H9 (cell line): ENCODE results near the gene ADGRF1. TPM values are rescaled to one million over a fixed set of nuclear protein-coding genes. Genes with fewer than 3 reads are reported as not detected.

Experiments
- DNase-seq: peaks from one replicate; pipeline ENCODE4 v3.0.0-alpha.2; 2017
- H2AFZ ChIP-seq: one replicate; pipeline ENCODE4 v1.6.1; 2013; ENCODE audit warnings: mild to moderate bottlenecking, low read length, control low read depth, moderate library complexity
- H2AK5ac ChIP-seq: 2 replicates; pipeline ENCODE4 v1.6.1; 2013; ENCODE audit warnings: low read length, control low read depth, mixed read lengths; ENCODE audit not compliant: insufficient read length
- H2BK120ac ChIP-seq: one replicate; pipeline ENCODE4 v1.6.1; 2013; ENCODE audit warnings: low read depth, mild to moderate bottlenecking, low read length, control low read depth, inconsistent platforms; ENCODE audit not compliant: poor library complexity, severe bottlenecking
- H2BK12ac ChIP-seq: 2 replicates; pipeline ENCODE4 v1.6.1; 2013; ENCODE audit warnings: low read length, control low read depth, mixed read lengths, low read depth; ENCODE audit not compliant: insufficient read length
- H2BK15ac ChIP-seq: 2 replicates; pipeline ENCODE4 v1.6.1; 2013; ENCODE audit warnings: low read depth, low read length, control low read depth
- H2BK20ac ChIP-seq: one replicate; pipeline ENCODE4 v1.6.1; 2013; ENCODE audit warnings: low read depth, mild to moderate bottlenecking, low read length, control low read depth, inconsistent platforms; ENCODE audit not compliant: poor library complexity, severe bottlenecking
- H2BK5ac ChIP-seq: 2 replicates; pipeline ENCODE4 v1.6.1; 2013; ENCODE audit warnings: low read length, control low read depth, mixed read lengths; ENCODE audit not compliant: insufficient read length
- H3K14ac ChIP-seq: 2 replicates; pipeline ENCODE4 v1.6.1; 2013; ENCODE audit warnings: low read length, control low read depth; ENCODE audit not compliant: insufficient read depth
- H3K18ac ChIP-seq: 2 replicates; pipeline ENCODE4 v1.6.1; 2013; ENCODE audit warnings: low read depth, mild to moderate bottlenecking, mixed read lengths, low read length, control low read depth; ENCODE audit not compliant: insufficient read length
- H3K23ac ChIP-seq: 2 replicates; pipeline ENCODE4 v1.6.1; 2013; ENCODE audit warnings: low read length, control low read depth, mixed read lengths, low read depth; ENCODE audit not compliant: insufficient read length
- H3K23me2 ChIP-seq: 2 replicates; pipeline ENCODE4 v1.6.1; 2013; ENCODE audit warnings: low read depth, mild to moderate bottlenecking, mixed read lengths, low read length, control low read depth; ENCODE audit not compliant: insufficient read length, poor library complexity, severe bottlenecking
- H3K27ac ChIP-seq: 2 replicates; pipeline ENCODE4 v1.5.1; 2013; ENCODE audit warnings: low read length, control low read depth, mixed read lengths, low read depth; ENCODE audit not compliant: insufficient read length
- H3K27me3 ChIP-seq: 2 replicates; pipeline ENCODE4 v1.6.1; 2013; ENCODE audit warnings: low read length, control low read depth, inconsistent platforms; ENCODE audit not compliant: insufficient read depth
- H3K4ac ChIP-seq: 2 replicates; pipeline ENCODE4 v1.6.1; 2013; ENCODE audit warnings: low read depth, mild to moderate bottlenecking, control low read depth, inconsistent platforms, low read length, moderate library complexity
- H3K4me1 ChIP-seq: 2 replicates; pipeline ENCODE4 v1.6.1; 2013; ENCODE audit warnings: low read length, control low read depth, inconsistent platforms; ENCODE audit not compliant: insufficient read depth
- H3K4me2 ChIP-seq: 2 replicates; pipeline ENCODE4 v1.6.1; 2013; ENCODE audit warnings: low read length, control low read depth, mixed read lengths; ENCODE audit not compliant: insufficient read length, insufficient read depth
- H3K56ac ChIP-seq: 2 replicates; pipeline ENCODE4 v1.6.1; 2013; ENCODE audit warnings: low read depth, mild to moderate bottlenecking, mixed read lengths, low read length, control low read depth; ENCODE audit not compliant: insufficient read length
- H3K79me1 ChIP-seq: 2 replicates; pipeline ENCODE4 v1.6.1; 2013; ENCODE audit warnings: low read depth, mild to moderate bottlenecking, moderate library complexity, low read length, control low read depth, inconsistent platforms; ENCODE audit not compliant: insufficient read depth, poor library complexity, severe bottlenecking
- H3K79me2 ChIP-seq: 2 replicates; pipeline ENCODE4 v1.6.1; 2013; ENCODE audit warnings: low read length, control low read depth, inconsistent platforms; ENCODE audit not compliant: insufficient read depth
- H3K9ac ChIP-seq: 2 replicates; pipeline ENCODE4 v1.6.1; 2013; ENCODE audit warnings: low read length, control low read depth, mixed read lengths; ENCODE audit not compliant: insufficient read length; ENCODE audit errors: extremely low read depth
- H3K9me3 ChIP-seq: one replicate; pipeline ENCODE4 v1.6.1; 2013; ENCODE audit warnings: low read depth, low read length, inconsistent platforms; ENCODE audit not compliant: control insufficient read depth
- H3T11ph ChIP-seq: one replicate; pipeline ENCODE4 v1.6.1; 2013; ENCODE audit warnings: mild to moderate bottlenecking, low read length, control low read depth, inconsistent platforms
- H4K20me1 ChIP-seq: one replicate; pipeline ENCODE4 v1.6.1; 2013; ENCODE audit not compliant: control insufficient read depth, insufficient read length, insufficient read depth
- H4K5ac ChIP-seq: 2 replicates; pipeline ENCODE4 v1.6.1; 2013; ENCODE audit warnings: low read depth, mild to moderate bottlenecking, mixed read lengths, low read length, control low read depth; ENCODE audit not compliant: insufficient read length
- H4K8ac ChIP-seq: replicated peaks from 2 replicates; pipeline ENCODE4 v1.6.1; 2013; ENCODE audit warnings: low read length, control low read depth, mixed read lengths, low read depth; ENCODE audit not compliant: insufficient read length
- H4K91ac ChIP-seq: 2 replicates; pipeline ENCODE4 v1.6.1; 2013; ENCODE audit warnings: low read depth, mild to moderate bottlenecking, moderate library complexity, mixed read lengths, low read length, control low read depth; ENCODE audit not compliant: insufficient read length
- H3K27ac Mint-ChIP-seq, 3 experiments: 2 replicates in 2 of 3; 3 replicates in 1 of 3; pipeline ENCODE4 v1.8.0; 2020 to 2021; ENCODE audit warnings: mixed read lengths in 3 of 3, mild to moderate bottlenecking in 1 of 3, moderate library complexity in 1 of 3
- H3K27me3 Mint-ChIP-seq: 2 replicates; pipeline ENCODE4 v1.8.0; 2021; ENCODE audit warnings: low read depth, mild to moderate bottlenecking, moderate library complexity, mixed read lengths
- H3K36me3 Mint-ChIP-seq, 3 experiments: 2 replicates in 2 of 3; 3 replicates in 1 of 3; pipeline ENCODE4 v1.8.0; 2020 to 2021; ENCODE audit warnings: low read depth in 3 of 3, mixed read lengths in 3 of 3; ENCODE audit not compliant: insufficient read depth in 1 of 3
- H3K4me1 Mint-ChIP-seq, 2 experiments: 2 replicates each; pipeline ENCODE4 v1.8.0; 2020; ENCODE audit warnings: mixed read lengths in 2 of 2
- H3K4me3 Mint-ChIP-seq, 2 experiments: 2 replicates in 1 of 2; 3 replicates in 1 of 2; pipeline ENCODE4 v1.8.0; 2020 to 2021; ENCODE audit warnings: mild to moderate bottlenecking in 2 of 2, mixed read lengths in 2 of 2, moderate library complexity in 1 of 2
- H3K9me3 Mint-ChIP-seq, 2 experiments: 2 replicates in 1 of 2; 3 replicates in 1 of 2; pipeline ENCODE4 v1.8.0; 2020; ENCODE audit warnings: mild to moderate bottlenecking in 2 of 2, mixed read lengths in 2 of 2, moderate library complexity in 1 of 2
- CTCF ChIP-seq: fragments of 200-600 bp; sonication (generic); conservative IDR thresholded peaks from 3 replicates; pipeline ENCODE4 v1.8.0; 2021; ENCODE audit warnings: antibody characterized with exemption, mild to moderate bottlenecking
- WGBS: extraction: QIAGEN DNeasy Blood & Tissue Kit; methylation state at CpG from one replicate; pipeline ENCODE4 v1.1.7; 2013; ENCODE audit warnings: missing lambda C conversion rate, low lambda C conversion rate, mixed read lengths; ENCODE audit not compliant: insufficient read length; ENCODE audit errors: extremely low coverage; 5-methylcytosine and 5-hydroxymethylcytosine counted together
- total RNA-seq: library from RNA; stranded (reverse); gene quantifications from 2 replicates; pipeline ENCODE4 v1.2.1, GENCODE V29; 2021

The ADGRF1 gene
- total RNA-seq, 1 experiment from 2014 or later = not detected

GRCh38 chr6:46985943-46986342 lies 56.2 kb downstream of the ADGRF1 start:
- Histone ChIP-seq H3K4ac (no peak overlapping the region), H2BK120ac (no peak overlapping the region), H3K56ac (no peak overlapping the region), H3K14ac (no peak overlapping the region), H2AFZ (no peak overlapping the region), H3K23ac (no peak overlapping the region), H4K8ac (no peak overlapping the region), H3K9me3 (no peaks in the 10 kb centered on the region), H3K4me1 (no peaks in the 10 kb centered on the region; the same call in 1 of the 2 replicates), H2AK5ac (no peak overlapping the region), H3K79me1 (no peaks in the 10 kb centered on the region), H4K91ac (no peak overlapping the region), H4K20me1 (no peaks in the 10 kb centered on the region), H2BK15ac (no peak overlapping the region), H3K18ac (no peak overlapping the region), H3K27me3 (no peaks in the 10 kb centered on the region), H2BK20ac (no peak overlapping the region), H4K5ac (no peak overlapping the region), H3K23me2 (no peaks in the 10 kb centered on the region), H2BK5ac (no peak overlapping the region), H3K79me2 (no peaks in the 10 kb centered on the region), H2BK12ac (no peak overlapping the region), H3K9ac (no peak overlapping the region), H3K4me2 (no peak overlapping the region), H3T11ph (no peak overlapping the region), H3K27ac (no peak overlapping the region)
- whole genome bisulfite sequencing = no CpG with 5 or more reads among the region's 3 CpGs
- Mint-ChIP-seq H3K27me3 (peaks cover 1% of the 10 kb centered on the region; the same call in 1 of the 2 replicates), H3K4me3 (no peak overlapping the region), H3K27ac (no peak overlapping the region), H3K36me3 (no peaks in the 10 kb centered on the region), H3K4me1 (peaks cover 2 to 4% of the 10 kb centered on the region in 2 experiments; a peak in 1 of 4 replicates), H3K9me3 (no peaks in the 10 kb centered on the region)
- TF ChIP-seq CTCF = no peak
- DNase-seq = no peak
